Measurements from ENCODE around the gene TAP1. TPM values are rescaled to one million over a fixed set of nuclear protein-coding genes. Genes with fewer than 3 reads are reported as not detected.

Gene TAP1
- total and polyA plus RNA-seq, 10 of the 15 experiments (the other 5 are each of a cell fraction or from before 2014, with no cell fraction given) = 33.4 to 249 (median 169) TPM

- peak; percentile 65; the same call in 1 of the 2 replicates for TF ChIP-seq SMC3 (IDR thresholded peaks at IDR 0.05; ENCODE audit: borderline replicate concordance, low read length)
- 0 out of 2 replicates have a peak, but pooled peaks have one; percentile 31 for TF ChIP-seq GATAD2B (conservative IDR thresholded peaks at IDR 0.05; ENCODE audit: low read depth)
- no peak for TF ChIP-seq MYB (IDR thresholded peaks at IDR 0.05; ENCODE audit: borderline replicate concordance, low read depth, low read length)
- TF ChIP-seq IKZF1 (conservative IDR thresholded peaks at IDR 0.05) = peak; percentile 86
- TF ChIP-seq SMARCA5 (IDR thresholded peaks at IDR 0.05) = no peak
- TF ChIP-seq ZBED1 (IDR thresholded peaks at IDR 0.05; ENCODE audit: borderline replicate concordance) = no peak
These were observed 56.4 kb downstream of the TAP1 start (continued) for GRCh38 chr6:32796848-32797776.

Small RNA genes lying within 50 kb of the gene (small RNA-seq; reads per million reads assigned to genes)
- gene HLA-Z = not detected

Other genes with a start within 250 kb of the TAP1 start
Only the 7 nearest of the 14 such genes appear.
- gene HLA-DQB2, start 90.2 kb downstream of the TAP1 start, total RNA-seq (2014; rRNA removed) = 0.28 and 0.76 TPM in 2 replicates
- gene HLA-DQB2, start 90.2 kb downstream of the TAP1 start, total RNA-seq (2014; rRNA removed; fragmentation: Illumina TruSeq; extraction: Trizol) = 5.6 and 7.4 TPM in 2 replicates
- 26.7 and 27.1 TPM in 2 replicates for gene HLA-DQB2, start 90.2 kb downstream of the TAP1 start, total RNA-seq (2021)
- gene HLA-DQB2, start 90.2 kb downstream of the TAP1 start, polyA plus RNA-seq (2011; rRNA removed) = 6.5 and 10.1 TPM in 2 replicates
- 0.38 and 3.1 TPM in 2 replicates for gene HLA-DQB2, start 90.2 kb downstream of the TAP1 start, polyA plus RNA-seq (2014; fragmentation: Illumina TruSeq; extraction: Trizol)
- gene HLA-DQB2, start 90.2 kb downstream of the TAP1 start, polyA plus RNA-seq (2014; fragmentation: Nextera tagmentation; extraction: Ambion mirVana) = 1 to 10 TPM; 6.6 to 9.5 TPM
- gene HLA-DQB2, start 90.2 kb downstream of the TAP1 start, polyA plus RNA-seq (2014; rRNA removed) = 0.38 and 0.90 TPM in 2 replicates
- 10 to 100 TPM; 18.5 to 20.2 TPM for gene HLA-DQB2, start 90.2 kb downstream of the TAP1 start, polyA plus RNA-seq (2016; fragmentation: Nextera tagmentation; extraction: Ambion mirVana)
- gene HLA-DOB, start 36.7 kb downstream of the TAP1 start, total RNA-seq (2014; rRNA removed) = 38.4 and 43.5 TPM in 2 replicates
- gene HLA-DOB, start 36.7 kb downstream of the TAP1 start, total RNA-seq (2014; rRNA removed; fragmentation: Illumina TruSeq; extraction: Trizol) = 33.3 and 38.1 TPM in 2 replicates
- 30.3 and 31.5 TPM in 2 replicates for gene HLA-DOB, start 36.7 kb downstream of the TAP1 start, total RNA-seq (2021)
- 32.7 and 41.1 TPM in 2 replicates for gene HLA-DOB, start 36.7 kb downstream of the TAP1 start, polyA plus RNA-seq (2011; rRNA removed)
- 47.8 and 63.6 TPM in 2 replicates for gene HLA-DOB, start 36.7 kb downstream of the TAP1 start, polyA plus RNA-seq (2014; fragmentation: Illumina TruSeq; extraction: Trizol)
- gene HLA-DOB, start 36.7 kb downstream of the TAP1 start, polyA plus RNA-seq (2014; fragmentation: Nextera tagmentation; extraction: Ambion mirVana) = 10 to 100 TPM; 75.6 to 79.1 TPM
- 30.6 and 35.5 TPM in 2 replicates for gene HLA-DOB, start 36.7 kb downstream of the TAP1 start, polyA plus RNA-seq (2014; rRNA removed)
- 10 to 100 TPM; 27.4 to 29.6 TPM for gene HLA-DOB, start 36.7 kb downstream of the TAP1 start, polyA plus RNA-seq (2016; fragmentation: Nextera tagmentation; extraction: Ambion mirVana)
- gene TAP2, start 15.0 kb downstream of the TAP1 start, total RNA-seq (2014; rRNA removed) = 58.1 and 60.3 TPM in 2 replicates
- 31.9 and 37.2 TPM in 2 replicates for gene TAP2, start 15.0 kb downstream of the TAP1 start, total RNA-seq (2014; rRNA removed; fragmentation: Illumina TruSeq; extraction: Trizol)
- 77.2 and 87.3 TPM in 2 replicates for gene TAP2, start 15.0 kb downstream of the TAP1 start, total RNA-seq (2021)
- gene TAP2, start 15.0 kb downstream of the TAP1 start, polyA plus RNA-seq (2011; rRNA removed) = 25.5 and 38.8 TPM in 2 replicates
- gene TAP2, start 15.0 kb downstream of the TAP1 start, polyA plus RNA-seq (2014; fragmentation: Illumina TruSeq; extraction: Trizol) = 45.7 and 47.7 TPM in 2 replicates
- 1 to 10 TPM; 5.3 to 6.7 TPM for gene TAP2, start 15.0 kb downstream of the TAP1 start, polyA plus RNA-seq (2014; fragmentation: Nextera tagmentation; extraction: Ambion mirVana)
- 49.6 and 71.6 TPM in 2 replicates for gene TAP2, start 15.0 kb downstream of the TAP1 start, polyA plus RNA-seq (2014; rRNA removed)
- gene TAP2, start 15.0 kb downstream of the TAP1 start, polyA plus RNA-seq (2016; fragmentation: Nextera tagmentation; extraction: Ambion mirVana) = 1 to 10 TPM; 8.3 to 9.0 TPM
- gene PSMB8, start 9.7 kb downstream of the TAP1 start, total RNA-seq (2014; rRNA removed) = 386 and 388 TPM in 2 replicates
- 311 and 327 TPM in 2 replicates for gene PSMB8, start 9.7 kb downstream of the TAP1 start, total RNA-seq (2014; rRNA removed; fragmentation: Illumina TruSeq; extraction: Trizol)
- 366 TPM in 2 replicates for gene PSMB8, start 9.7 kb downstream of the TAP1 start, total RNA-seq (2021)
- 321 and 384 TPM in 2 replicates for gene PSMB8, start 9.7 kb downstream of the TAP1 start, polyA plus RNA-seq (2011; rRNA removed)
- 272 and 304 TPM in 2 replicates for gene PSMB8, start 9.7 kb downstream of the TAP1 start, polyA plus RNA-seq (2014; fragmentation: Illumina TruSeq; extraction: Trizol)
- gene PSMB8, start 9.7 kb downstream of the TAP1 start, polyA plus RNA-seq (2014; fragmentation: Nextera tagmentation; extraction: Ambion mirVana) = 100 to 1,000 TPM; 353 to 557 TPM
- 374 and 411 TPM in 2 replicates for gene PSMB8, start 9.7 kb downstream of the TAP1 start, polyA plus RNA-seq (2014; rRNA removed)
- 100 to 1,000 TPM; 495 to 538 TPM for gene PSMB8, start 9.7 kb downstream of the TAP1 start, polyA plus RNA-seq (2016; fragmentation: Nextera tagmentation; extraction: Ambion mirVana)
- gene PSMB9, start 488 bp upstream of the TAP1 start, total RNA-seq (2014; rRNA removed) = 251 and 255 TPM in 2 replicates
- 167 and 171 TPM in 2 replicates for gene PSMB9, start 488 bp upstream of the TAP1 start, total RNA-seq (2014; rRNA removed; fragmentation: Illumina TruSeq; extraction: Trizol)
- 237 and 271 TPM in 2 replicates for gene PSMB9, start 488 bp upstream of the TAP1 start, total RNA-seq (2021)
- gene PSMB9, start 488 bp upstream of the TAP1 start, polyA plus RNA-seq (2011; rRNA removed) = 253 and 359 TPM in 2 replicates
- 86.8 and 181 TPM in 2 replicates for gene PSMB9, start 488 bp upstream of the TAP1 start, polyA plus RNA-seq (2014; fragmentation: Illumina TruSeq; extraction: Trizol)
- 100 to 1,000 TPM; 202 to 299 TPM for gene PSMB9, start 488 bp upstream of the TAP1 start, polyA plus RNA-seq (2014; fragmentation: Nextera tagmentation; extraction: Ambion mirVana)
- gene PSMB9, start 488 bp upstream of the TAP1 start, polyA plus RNA-seq (2014; rRNA removed) = 341 and 375 TPM in 2 replicates
- gene PSMB9, start 488 bp upstream of the TAP1 start, polyA plus RNA-seq (2016; fragmentation: Nextera tagmentation; extraction: Ambion mirVana) = 100 to 1,000 TPM; 483 to 517 TPM
- gene HLA-DMB, start 87.3 kb upstream of the TAP1 start, total RNA-seq (2014; rRNA removed) = 141 and 149 TPM in 2 replicates
- 117 and 120 TPM in 2 replicates for gene HLA-DMB, start 87.3 kb upstream of the TAP1 start, total RNA-seq (2014; rRNA removed; fragmentation: Illumina TruSeq; extraction: Trizol)
- gene HLA-DMB, start 87.3 kb upstream of the TAP1 start, total RNA-seq (2021) = 106 and 114 TPM in 2 replicates
- gene HLA-DMB, start 87.3 kb upstream of the TAP1 start, polyA plus RNA-seq (2011; rRNA removed) = 140 and 173 TPM in 2 replicates
- 136 and 158 TPM in 2 replicates for gene HLA-DMB, start 87.3 kb upstream of the TAP1 start, polyA plus RNA-seq (2014; fragmentation: Illumina TruSeq; extraction: Trizol)
- 100 to 1,000 TPM; 117 to 170 TPM for gene HLA-DMB, start 87.3 kb upstream of the TAP1 start, polyA plus RNA-seq (2014; fragmentation: Nextera tagmentation; extraction: Ambion mirVana)
- 114 and 116 TPM in 2 replicates for gene HLA-DMB, start 87.3 kb upstream of the TAP1 start, polyA plus RNA-seq (2014; rRNA removed)
- 100 to 1,000 TPM; 160 to 168 TPM for gene HLA-DMB, start 87.3 kb upstream of the TAP1 start, polyA plus RNA-seq (2016; fragmentation: Nextera tagmentation; extraction: Ambion mirVana)
- 243 and 269 TPM in 2 replicates for gene HLA-DMA, start 99.4 kb upstream of the TAP1 start, total RNA-seq (2014; rRNA removed)
- gene HLA-DMA, start 99.4 kb upstream of the TAP1 start, total RNA-seq (2014; rRNA removed; fragmentation: Illumina TruSeq; extraction: Trizol) = 170 and 177 TPM in 2 replicates
- 182 and 189 TPM in 2 replicates for gene HLA-DMA, start 99.4 kb upstream of the TAP1 start, total RNA-seq (2021)
- gene HLA-DMA, start 99.4 kb upstream of the TAP1 start, polyA plus RNA-seq (2011; rRNA removed) = 190 and 290 TPM in 2 replicates
- 327 and 354 TPM in 2 replicates for gene HLA-DMA, start 99.4 kb upstream of the TAP1 start, polyA plus RNA-seq (2014; fragmentation: Illumina TruSeq; extraction: Trizol)
- gene HLA-DMA, start 99.4 kb upstream of the TAP1 start, polyA plus RNA-seq (2014; fragmentation: Nextera tagmentation; extraction: Ambion mirVana) = 100 to 1,000 TPM; 389 to 552 TPM
- gene HLA-DMA, start 99.4 kb upstream of the TAP1 start, polyA plus RNA-seq (2014; rRNA removed) = 267 and 279 TPM in 2 replicates
- gene HLA-DMA, start 99.4 kb upstream of the TAP1 start, polyA plus RNA-seq (2016; fragmentation: Nextera tagmentation; extraction: Ambion mirVana) = 100 to 1,000 TPM; 339 to 378 TPM